NCI-H748 (cell line): ENCODE data around the gene VPS50.

Experiments used
- DNase-seq: peaks from one replicate; lab custom pipeline; 2025; ENCODE audit not compliant: unreplicated experiment; lab: John Stamatoyannopoulos, UW

The VPS50 gene

GRCh38 chr7:93231799-93232672 is at the start of gene VPS50:
Gene VPS50 (plus strand): TSS chr7:93232366. CDS start chr7:93232468, 102 bp downstream.
- peak; percentile 99 for DNase-seq

GRCh38 chr7:93185303-93186027 is 46.7 kb upstream of the VPS50 start:
- DNase-seq = no peak

- no peak for DNase-seq
Measured at GRCh38 chr7:93188870-93189634, 43.1 kb upstream of the VPS50 start.

- no peak for DNase-seq
Measured at GRCh38 chr7:93194386-93194785, 37.8 kb upstream of the VPS50 start.

- DNase-seq = no peak
Measured at GRCh38 chr7:93196336-93196735, 35.8 kb upstream of the VPS50 start.

- DNase-seq = peak; percentile 55
Measured at GRCh38 chr7:93198472-93198871, 33.7 kb upstream of the VPS50 start.

- DNase-seq = peak; percentile 69
Measured at GRCh38 chr7:93202594-93203250, 29.4 kb upstream of the VPS50 start.

GRCh38 chr7:93203496-93203895 is 28.7 kb upstream of the VPS50 start:
- peak; percentile 99 for DNase-seq

GRCh38 chr7:93205046-93205445 is 27.1 kb upstream of the VPS50 start:
- DNase-seq = peak; percentile 60

GRCh38 chr7:93211228-93211818 is 20.8 kb upstream of the VPS50 start:
- no peak for DNase-seq

GRCh38 chr7:93212881-93213280 is 19.3 kb upstream of the VPS50 start:
- peak; percentile 88 for DNase-seq

GRCh38 chr7:93218997-93219827 is 13.0 kb upstream of the VPS50 start:
- no peak for DNase-seq

GRCh38 chr7:93219868-93220267 is 12.3 kb upstream of the VPS50 start:
- DNase-seq = no peak

GRCh38 chr7:93226310-93226709 is 5.9 kb upstream of the VPS50 start, which contains the start of gene HEPACAM2:
Gene HEPACAM2 (minus strand): TSS chr7:93226469.
- peak; percentile 99 for DNase-seq

GRCh38 chr7:93228302-93228701 is 3.9 kb upstream of the VPS50 start:
- DNase-seq = peak; percentile 75

- DNase-seq = no peak
Measured at GRCh38 chr7:93231259-93231658, 907 bp upstream of the VPS50 start.

GRCh38 chr7:93232673-93233018 is 480 bp downstream of the VPS50 start:
- peak; percentile 17 for DNase-seq

GRCh38 chr7:93235541-93235940 is 3.4 kb downstream of the VPS50 start:
- DNase-seq = no peak

GRCh38 chr7:93238131-93238530 is 6.0 kb downstream of the VPS50 start:
- DNase-seq = no peak

GRCh38 chr7:93238748-93239147 is 6.6 kb downstream of the VPS50 start:
- DNase-seq = no peak
